Smooth muscle cell of the brain vasculature (primary cell): ENCODE data around the gene ALK.

Experiments
- DNase-seq: peaks from one replicate; pipeline ENCODE4 v3.0.0-alpha.2; 2012; ENCODE audit warnings: low read depth, low spot score

Gene ALK

DNA sequence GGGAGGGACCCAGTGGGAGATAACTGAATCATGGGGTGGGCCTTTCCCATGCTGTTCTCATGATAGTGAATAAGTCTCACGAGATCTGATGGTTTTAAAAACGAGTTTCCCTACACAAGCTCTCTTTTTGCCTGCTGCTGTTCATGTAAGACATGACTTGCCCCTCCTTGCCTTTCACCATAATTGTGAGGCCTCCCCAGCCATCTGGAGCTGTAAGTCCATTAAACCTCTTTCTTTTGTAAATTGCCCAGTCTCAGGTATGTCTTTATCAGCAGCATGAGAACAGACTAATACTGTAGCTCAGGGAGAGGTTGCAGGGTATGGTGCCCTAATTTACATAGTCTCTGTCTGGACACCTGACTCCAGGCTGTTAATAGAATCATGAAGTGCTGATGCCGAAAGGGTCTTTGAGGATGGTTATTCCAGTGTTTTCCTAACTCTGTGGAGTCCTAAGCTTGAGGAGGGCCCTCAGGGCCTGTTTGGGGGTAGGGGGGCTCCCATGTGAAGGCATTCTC lies 343.2 kb downstream of the ALK start:
- DNase-seq = no peak

GRCh38 chr2:29576231-29576630 lies 345.2 kb downstream of the ALK start:
- no peak for DNase-seq

DNA sequence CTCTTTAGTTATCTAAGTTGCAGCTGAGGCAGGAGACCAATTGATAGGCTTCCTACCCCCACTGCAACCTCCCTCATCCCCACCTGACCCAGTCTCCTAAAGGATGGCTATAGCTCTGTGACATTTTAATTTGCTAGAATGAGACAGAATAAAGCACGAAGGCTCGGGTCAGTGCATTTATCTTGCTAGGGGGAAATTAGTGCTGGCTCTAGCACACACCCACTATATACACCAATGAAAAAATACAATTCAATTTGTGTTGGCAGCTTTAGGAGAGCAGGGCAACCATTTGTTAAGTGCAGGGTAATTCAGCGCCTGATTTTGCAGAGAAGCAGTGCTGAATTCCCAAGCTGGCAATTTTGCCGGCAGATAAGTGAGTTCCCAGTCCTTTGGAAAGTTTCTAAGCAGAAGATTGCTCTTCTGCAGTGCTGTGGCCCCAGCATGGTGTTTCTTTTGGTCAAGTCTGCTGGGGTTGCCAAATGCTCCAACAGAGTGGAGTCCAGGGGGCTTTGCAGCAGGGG lies 346.0 kb downstream of the ALK start:
- DNase-seq = no peak

- DNase-seq = no peak
These were observed 347.8 kb downstream of the ALK start for GRCh38 chr2:29573612-29574011.

DNA sequence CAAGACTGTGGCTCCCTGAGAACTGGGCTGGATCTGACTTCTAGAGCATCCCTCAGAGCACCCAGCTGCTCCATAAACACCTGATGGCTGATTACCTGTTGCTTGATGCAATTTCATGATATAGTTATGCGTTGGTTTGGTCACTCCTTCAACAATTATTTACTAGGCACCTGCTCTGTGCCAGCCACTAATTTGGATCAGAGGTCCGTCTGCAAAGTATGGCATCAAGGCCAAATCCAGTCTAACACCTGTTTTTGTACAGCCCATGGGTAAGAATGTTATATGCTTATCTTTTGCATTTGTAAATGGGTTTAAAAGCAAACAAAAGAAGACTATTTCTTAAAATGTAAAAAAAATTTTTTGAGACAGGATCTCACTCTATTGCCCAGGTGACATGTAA lies 348.2 kb downstream of the ALK start:
- no peak for DNase-seq

GRCh38 chr2:29570539-29570938 lies 350.8 kb downstream of the ALK start:
- no peak for DNase-seq

DNA sequence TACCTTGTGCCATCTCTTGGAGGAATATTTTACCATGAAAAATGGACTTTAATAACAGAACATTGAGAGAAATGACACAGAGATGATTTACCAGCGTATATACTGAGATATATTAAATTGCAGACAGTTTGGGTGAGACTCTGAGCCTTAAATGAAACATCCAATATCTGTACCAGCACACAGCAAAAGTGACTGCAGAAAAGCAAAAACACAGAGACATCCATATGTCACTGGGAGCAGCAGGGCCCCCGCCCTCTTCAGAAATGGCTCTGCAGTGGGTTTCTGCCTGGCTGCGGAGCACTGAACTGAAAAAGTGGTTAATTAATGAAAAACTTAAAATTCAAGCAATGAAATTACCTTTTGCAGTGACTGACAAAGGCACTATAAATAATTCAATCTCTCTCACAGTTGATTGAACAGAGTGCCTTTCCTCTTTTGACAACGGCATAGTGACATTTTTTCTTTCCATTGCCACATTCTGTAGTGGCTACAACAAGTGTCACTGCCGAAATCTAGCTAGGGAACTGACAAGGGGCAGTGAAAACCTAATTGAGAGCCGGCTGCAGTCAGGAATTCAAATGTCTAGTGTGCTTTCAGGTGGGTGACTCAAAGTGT lies 353.4 kb downstream of the ALK start:
- DNase-seq = no peak

DNA sequence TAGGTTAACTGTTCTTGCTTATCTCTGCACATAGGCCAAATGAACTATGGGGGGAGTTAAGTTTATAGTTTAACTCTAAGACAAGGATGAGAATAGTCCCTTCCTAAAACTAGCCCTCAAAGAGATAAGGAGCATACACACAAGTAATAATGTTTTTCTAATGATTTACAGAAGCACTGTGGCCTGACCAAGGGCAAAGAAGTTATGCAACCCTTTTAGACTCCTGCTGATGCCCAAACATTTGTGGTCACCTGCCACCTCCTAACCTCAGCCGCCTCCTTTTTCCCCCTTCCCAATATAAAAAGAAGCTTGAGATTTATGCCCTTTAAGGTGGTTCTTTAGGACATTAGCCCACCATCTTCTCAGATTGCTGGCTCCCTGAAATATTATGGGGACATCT lies 357.7 kb downstream of the ALK start:
- DNase-seq = no peak

DNA sequence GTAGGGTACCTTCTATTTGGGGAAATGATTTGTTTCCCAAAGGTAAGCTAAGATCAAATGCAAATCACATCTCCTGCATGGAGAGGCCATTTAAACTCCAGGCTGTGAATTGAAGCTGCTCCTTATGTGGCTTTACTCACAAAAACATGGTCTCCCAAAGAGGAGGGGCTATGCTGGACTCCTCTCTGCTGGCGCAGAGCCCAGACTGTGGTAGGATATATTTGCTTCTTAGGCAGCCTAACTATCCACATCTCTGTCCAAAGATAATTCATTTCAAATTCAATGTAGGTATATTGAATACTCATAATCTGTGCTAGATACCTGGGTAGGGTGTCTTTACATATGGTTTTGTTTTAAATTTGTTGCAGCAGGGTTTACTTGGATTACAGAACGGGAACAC lies 358.5 kb downstream of the ALK start:
- no peak for DNase-seq

DNA sequence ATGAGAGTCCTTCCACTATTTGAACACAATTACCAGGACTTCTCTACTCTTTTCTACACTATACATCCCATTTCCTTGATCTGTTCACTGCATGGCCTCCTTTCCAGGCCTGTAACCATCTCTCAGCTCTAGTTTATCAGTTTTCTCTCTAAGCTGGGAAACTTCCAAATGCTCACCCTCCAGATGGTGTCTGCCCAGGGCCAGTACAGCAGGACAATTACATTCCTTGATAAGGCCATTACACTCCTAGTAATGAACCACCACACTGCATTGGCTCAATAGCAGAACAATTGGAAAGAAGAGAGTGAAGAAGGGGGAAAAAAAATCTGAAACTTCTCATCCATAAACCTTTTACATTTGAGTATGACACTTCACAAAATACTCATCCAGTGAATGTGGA lies 359.1 kb downstream of the ALK start:
- DNase-seq = no peak

GRCh38 chr2:29561628-29562027 lies 359.8 kb downstream of the ALK start:
- no peak for DNase-seq

DNA sequence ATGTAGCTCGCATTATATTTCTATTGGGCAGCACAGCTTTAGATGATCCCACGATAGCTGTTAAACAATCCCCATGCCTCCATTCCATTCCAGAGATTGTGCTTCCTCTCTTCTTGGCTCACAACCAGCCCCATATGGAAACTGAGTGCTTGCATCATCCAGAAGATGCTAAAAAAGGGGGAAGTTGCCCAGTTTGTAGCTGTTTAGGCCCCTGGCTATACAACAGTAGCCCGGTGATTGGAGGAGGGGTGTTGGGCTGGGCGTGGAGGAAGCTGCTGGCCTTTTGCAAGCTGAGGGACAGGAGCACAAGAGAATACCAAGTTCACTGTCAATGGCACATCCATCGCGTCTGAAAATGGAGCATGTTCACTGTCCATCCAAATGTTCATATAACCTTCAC lies 360.2 kb downstream of the ALK start:
- DNase-seq = no peak

DNA sequence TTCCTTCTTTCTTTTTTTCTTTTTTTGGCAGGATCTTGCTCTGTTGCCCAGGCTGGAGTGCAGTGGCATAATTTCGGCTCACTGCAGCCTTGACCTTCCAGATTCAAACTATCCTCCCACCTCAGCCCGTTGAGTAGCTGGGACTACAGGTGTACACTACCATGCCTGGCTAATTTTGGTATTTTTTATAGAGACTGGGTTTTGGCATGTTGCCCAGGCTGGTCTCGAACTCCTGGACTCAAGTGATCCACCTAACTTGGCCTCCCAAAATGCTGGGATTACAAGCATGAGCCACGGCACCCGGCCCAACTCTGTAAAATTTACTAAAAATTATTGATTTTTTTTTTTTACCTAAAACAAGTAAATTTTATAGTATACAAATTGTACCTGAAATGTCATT lies 360.8 kb downstream of the ALK start:
- no peak for DNase-seq

- no peak for DNase-seq
These were observed 361.4 kb downstream of the ALK start for GRCh38 chr2:29560030-29560429.

DNA sequence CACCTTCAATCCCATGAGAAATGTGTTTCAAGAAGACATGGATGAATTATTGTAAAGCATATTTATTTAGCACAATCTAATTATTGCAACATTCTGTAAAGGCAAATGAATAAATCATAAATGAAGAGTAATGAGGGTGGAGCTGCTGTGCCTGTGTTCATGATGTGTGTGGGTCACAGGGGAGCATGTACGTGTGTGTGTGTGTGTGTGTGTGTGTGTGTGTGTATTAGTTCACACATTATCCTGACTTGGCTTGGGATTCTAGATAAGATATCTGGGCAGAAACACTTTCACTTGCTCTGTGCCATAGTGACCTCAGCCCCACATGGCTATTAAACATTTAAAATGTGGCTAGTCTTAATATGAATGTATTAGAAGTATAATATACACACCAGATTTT lies 361.8 kb downstream of the ALK start:
- DNase-seq = no peak

GRCh38 chr2:29558097-29558496 lies 363.3 kb downstream of the ALK start:
- no peak for DNase-seq

DNA sequence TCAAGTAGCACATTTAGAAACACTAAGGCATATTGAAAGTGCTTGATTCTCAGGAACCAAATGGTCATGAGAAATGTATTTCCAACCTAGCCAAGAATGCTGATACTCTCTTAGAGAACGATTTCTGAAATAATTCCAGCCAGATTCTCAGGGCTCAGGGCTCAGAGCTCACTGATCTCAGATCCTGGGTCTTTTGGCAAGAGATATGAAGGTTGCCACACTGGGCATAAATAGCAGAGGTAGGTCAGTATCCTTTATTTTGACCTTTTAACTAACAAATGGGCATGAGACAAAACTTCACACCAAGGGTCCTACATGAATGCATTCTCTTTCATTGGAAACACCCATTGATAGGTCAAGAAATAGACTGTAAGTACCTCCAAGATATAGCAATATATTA lies 364.1 kb downstream of the ALK start:
- no peak for DNase-seq

DNA sequence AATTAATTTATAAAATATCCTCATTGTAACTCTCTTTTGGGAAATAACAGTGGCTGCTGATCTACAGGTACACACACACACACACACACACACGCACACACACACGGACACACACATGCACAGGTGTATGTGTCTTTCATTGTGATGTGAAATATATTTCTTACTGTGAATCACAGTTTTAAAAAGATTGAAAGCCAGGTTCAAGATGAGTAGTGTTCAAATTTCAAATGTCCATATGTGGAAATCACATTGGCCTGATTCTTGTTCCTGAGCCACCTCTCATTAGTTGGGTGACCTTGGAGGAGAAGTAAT lies 372.4 kb downstream of the ALK start:
- DNase-seq = no peak

DNA sequence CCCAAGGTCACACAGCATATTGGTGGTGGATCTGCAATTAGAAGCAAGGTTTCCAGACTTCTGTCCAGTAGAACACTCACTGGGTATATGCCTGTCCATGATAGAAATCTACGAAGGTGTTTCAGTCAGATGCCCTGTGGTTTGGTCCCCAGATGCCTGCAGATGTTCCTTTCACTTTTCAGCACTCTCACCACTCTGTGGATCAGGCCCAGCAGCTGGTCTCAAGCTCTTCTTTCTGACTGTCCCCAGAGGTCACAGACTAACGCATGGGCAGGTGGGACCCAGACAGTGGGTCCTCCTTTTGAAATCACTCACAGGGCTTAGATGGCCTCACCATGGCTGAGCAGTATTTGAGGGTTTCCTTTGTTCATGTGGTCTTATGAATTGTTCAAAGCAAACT lies 376.5 kb downstream of the ALK start:
- DNase-seq = no peak

DNA sequence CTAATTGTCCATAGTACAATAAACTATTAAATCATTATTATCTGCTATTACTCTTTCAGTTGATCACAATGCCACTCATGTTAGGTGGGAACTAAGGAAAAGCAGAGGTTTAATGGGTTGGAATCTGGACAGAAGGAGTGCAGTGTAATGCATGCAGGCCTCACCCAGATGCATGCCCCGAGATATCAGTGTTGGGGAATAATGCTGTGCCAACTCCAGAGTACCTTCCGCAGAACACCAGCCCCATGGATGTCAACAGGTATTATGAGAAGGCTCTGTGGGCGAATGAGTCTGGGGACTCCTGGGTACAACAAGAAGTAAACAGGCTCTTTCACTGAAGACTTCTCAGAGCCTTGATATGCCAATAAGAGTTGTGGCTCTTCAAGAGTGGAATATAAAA lies 377.4 kb downstream of the ALK start:
- no peak for DNase-seq

GRCh38 chr2:29535188-29535587 lies 386.2 kb downstream of the ALK start:
- DNase-seq = no peak

- DNase-seq = no peak
These were observed 388.9 kb downstream of the ALK start for GRCh38 chr2:29532436-29532835.

DNA sequence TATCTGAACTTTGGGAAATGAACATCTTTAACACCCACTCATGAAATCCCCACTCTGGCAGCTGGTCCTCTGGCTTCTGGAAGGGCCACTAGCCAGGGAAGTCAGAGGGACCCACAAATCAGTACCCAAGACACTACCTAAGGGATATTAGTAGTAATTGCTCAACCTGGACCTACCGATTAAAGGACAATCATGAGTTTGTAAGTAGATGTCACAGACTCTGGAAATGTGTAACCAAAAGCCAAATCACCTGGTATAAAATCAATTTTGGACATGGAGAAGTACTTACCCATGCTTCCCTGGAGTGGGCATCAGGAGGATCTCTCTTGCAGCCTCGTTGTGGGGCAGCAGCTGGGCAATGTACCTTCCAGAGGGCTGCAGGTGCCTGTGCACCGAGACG lies 389.8 kb downstream of the ALK start:
- DNase-seq = no peak

DNA sequence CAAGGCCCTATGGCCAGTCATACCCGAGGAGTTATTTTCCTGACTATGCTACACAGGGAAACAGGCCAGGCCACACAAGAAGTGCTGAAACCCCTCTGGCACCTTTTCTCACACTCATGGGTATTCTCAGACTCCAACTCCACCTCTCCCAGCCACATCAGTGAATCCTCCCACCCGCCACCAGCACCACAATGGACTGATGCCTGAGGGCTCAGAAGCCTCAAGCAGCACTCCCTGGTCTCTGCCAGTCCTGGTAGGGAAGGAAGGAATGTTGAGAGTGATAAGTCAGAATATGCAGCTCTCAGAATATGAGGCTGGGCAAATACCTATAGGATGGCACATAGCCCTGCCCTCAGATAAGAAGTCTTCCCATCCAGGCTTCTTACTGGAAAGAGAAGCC lies 391.1 kb downstream of the ALK start:
- no peak for DNase-seq
